HepG2 (cell line): Measurements from ENCODE around the gene MDP1. TPM values are rescaled to one million over a fixed set of nuclear protein-coding genes. Genes with fewer than 3 reads are reported as not detected.
A peak's percentile ranks its signal among the peaks of the same experiment; 100 is the strongest.

Source experiments
- AKNA ChIP-seq: sonication (generic); formaldehyde crosslinking; IDR thresholded peaks from 2 replicates; pipeline ENCODE4 v1.4.0; 2020; ENCODE audit warnings: missing genetic modification reagents, borderline replicate concordance
- CENPT ChIP-seq: sonication (generic); formaldehyde crosslinking; IDR thresholded peaks from 2 replicates; pipeline ENCODE4 v1.8.0; 2022; ENCODE audit warnings: low read depth, mild to moderate bottlenecking, moderate library complexity, missing genetic modification reagents
- DMTF1 ChIP-seq: sonication (generic); formaldehyde crosslinking; IDR thresholded peaks from 2 replicates; pipeline ENCODE4 v1.4.0; 2020; ENCODE audit warnings: mild to moderate bottlenecking, missing genetic modification reagents
- GLI4 ChIP-seq: sonication (generic); formaldehyde crosslinking; IDR thresholded peaks from 2 replicates; pipeline ENCODE4 v1.5.1; 2020; ENCODE audit warnings: missing genetic modification reagents, mild to moderate bottlenecking, moderate library complexity, borderline replicate concordance
- PHF21A ChIP-seq: sonication (generic); formaldehyde crosslinking; IDR thresholded peaks from 2 replicates; pipeline ENCODE4 v1.5.0; 2020; ENCODE audit warnings: mild to moderate bottlenecking, missing genetic modification reagents
- RELA ChIP-seq: sonication (generic); formaldehyde crosslinking; IDR thresholded peaks from 2 replicates; pipeline ENCODE4 v1.4.0; 2020; ENCODE audit warnings: missing genetic modification reagents
- SMARCC2 ChIP-seq: fragments of 450-650 bp; IDR thresholded peaks from 2 replicates; pipeline ENCODE4 v1.6.1; 2017; ENCODE audit warnings: antibody characterized with exemption, mild to moderate bottlenecking
- THAP9 ChIP-seq: sonication (generic); formaldehyde crosslinking; IDR thresholded peaks from 2 replicates; pipeline ENCODE4; 2020; ENCODE audit warnings: missing genetic modification reagents, mild to moderate bottlenecking, borderline replicate concordance
- ZFY ChIP-seq: sonication (generic); formaldehyde crosslinking; IDR thresholded peaks from 2 replicates; pipeline ENCODE4 v1.4.0; 2020; ENCODE audit warnings: missing genetic modification reagents
- ZMYM4 ChIP-seq: sonication (generic); formaldehyde crosslinking; IDR thresholded peaks from 2 replicates; pipeline ENCODE4 v1.8.1; 2023; ENCODE audit warnings: mild to moderate bottlenecking, missing genetic modification reagents
- ZNF274 ChIP-seq: sonication (generic); formaldehyde crosslinking; IDR thresholded peaks from 2 replicates; pipeline ENCODE4 v1.5.1; 2020; ENCODE audit warnings: mild to moderate bottlenecking, missing genetic modification reagents
- ZNF317 ChIP-seq: sonication (generic); formaldehyde crosslinking; IDR thresholded peaks from 2 replicates; pipeline ENCODE4 v1.5.0; 2020; ENCODE audit warnings: mild to moderate bottlenecking, missing genetic modification reagents
- ZNF326 ChIP-seq: sonication (generic); formaldehyde crosslinking; IDR thresholded peaks from 2 replicates; pipeline ENCODE4 v1.4.0; 2020; ENCODE audit warnings: missing genetic modification reagents, borderline replicate concordance
- ZNF598 ChIP-seq: sonication (generic); formaldehyde crosslinking; IDR thresholded peaks from 2 replicates; pipeline ENCODE4 v1.5.1; 2020; ENCODE audit warnings: mild to moderate bottlenecking, missing genetic modification reagents, borderline replicate concordance
- ZNF7 ChIP-seq: IDR thresholded peaks from 2 replicates; pipeline ENCODE4 v1.6.1; 2016; ENCODE audit warnings: missing biosample characterization, missing genetic modification reagents
- ZNF737 ChIP-seq: sonication (generic); formaldehyde crosslinking; IDR thresholded peaks from 2 replicates; pipeline ENCODE4 v1.5.0; 2020; ENCODE audit warnings: missing genetic modification reagents, mild to moderate bottlenecking, borderline replicate concordance
- ZNF740 ChIP-seq: sonication (generic); formaldehyde crosslinking; IDR thresholded peaks from 2 replicates; pipeline ENCODE4 v1.4.0; 2020; ENCODE audit warnings: missing genetic modification reagents
- ZNF768 ChIP-seq: sonication (generic); formaldehyde crosslinking; IDR thresholded peaks from 2 replicates; pipeline ENCODE4 v1.4.0; 2020; ENCODE audit warnings: missing genetic modification reagents
- polyA plus RNA-seq, 8 experiments: library from polyadenylated mRNA; depleted of rRNA in 3 of 8; stranded (reverse) in 7 of 8; unstranded in 1 of 8; fragments of >200 nt; fragmentation: Illumina TruSeq in 4 of 8; extraction: Trizol in 4 of 8; gene quantifications; 2 replicates each; pipeline versions ENCODE4 v1.2.1 to v1.2.3, GENCODE V29; 2011 to 2016; ENCODE audit warnings: low read depth in 4 of 8, missing spikeins in 1 of 8, mixed read lengths in 1 of 8; ENCODE audit not compliant: insufficient read depth in 1 of 8
- total RNA-seq, 5 experiments: library from RNA; depleted of rRNA; stranded (reverse); fragments of >200 nt; fragmentation: Illumina TruSeq; extraction: Trizol; gene quantifications; 2 replicates each; pipeline ENCODE4 v1.2.3, GENCODE V29; 2016; ENCODE audit warnings: low read depth in 1 of 5

MDP1 gene
- total and polyA plus RNA-seq, 2 of the 13 experiments (the other 11 are each of a cell fraction or from before 2014, with no cell fraction given): 44.1 to 48.7 TPM

- TF ChIP-seq GLI4 (peak; percentile 99), SMARCC2 (no peak), CENPT (peak; percentile 95; the same call in 1 of the 2 replicates), ZFY (peak; percentile 100), DMTF1 (CRISPR knock-in tag) (peak; percentile 97; the same call in 1 of the 2 replicates), ZNF7 (CRISPR knock-in tag) (0 out of 2 replicates have a peak, but pooled peaks have one; percentile 41), PHF21A (CRISPR knock-in tag) (no peak), ZNF740 (CRISPR knock-in tag) (peak; percentile 59), THAP9 (CRISPR knock-in tag) (peak; percentile 99), RELA (CRISPR knock-in tag) (peak; percentile 92; the same call in 1 of the 2 replicates), ZNF598 (CRISPR knock-in tag) (peak; percentile 98), ZNF737 (no peak), ZMYM4 (peak; percentile 91), ZNF768 (CRISPR knock-in tag) (peak; percentile 80), ZNF317 (CRISPR knock-in tag) (peak; percentile 91), ZNF274 (CRISPR knock-in tag) (peak; percentile 99), AKNA (CRISPR knock-in tag) (peak; percentile 96), ZNF326 (CRISPR knock-in tag) (peak; percentile 87)
These were observed 20.4 kb downstream of the MDP1 start, which contains the start of gene TM9SF1 (continued) for GRCh38 chr14:24195186-24196070.
